Activated CD8-positive, alpha-beta memory T cell treated with anti-CD3 and anti-CD28 coated beads, Interleukin-2, amount 50 U/mL, for 1 hour (primary cell): ENCODE data around the gene WDR5B.

Experiments used
- DNase-seq: peaks from one replicate; pipeline ENCODE4 v3.0.0-alpha.2; 2020; ENCODE audit errors: extremely low read depth

The WDR5B gene

DNA sequence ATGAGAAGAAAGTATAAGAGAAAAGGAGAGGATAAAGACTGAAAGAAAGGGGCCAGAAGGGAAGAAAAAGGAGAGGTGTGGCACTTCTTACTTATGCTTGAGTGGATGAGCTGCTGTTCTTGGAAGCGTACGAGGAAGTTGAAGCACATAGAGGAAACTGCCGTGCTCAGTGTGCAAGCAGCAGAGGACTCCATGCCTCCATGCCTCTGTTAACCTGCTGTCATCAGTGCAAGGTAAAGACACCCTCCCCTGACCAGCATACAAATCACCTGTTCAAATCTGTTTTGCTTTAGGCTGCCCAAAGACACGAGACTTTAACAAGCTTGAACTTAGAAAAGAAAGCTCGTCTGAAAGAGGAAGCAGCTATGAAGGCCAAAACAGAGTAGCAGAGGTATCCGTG lies 6.4 kb downstream of the WDR5B start:
- DNase-seq: no peak

DNA sequence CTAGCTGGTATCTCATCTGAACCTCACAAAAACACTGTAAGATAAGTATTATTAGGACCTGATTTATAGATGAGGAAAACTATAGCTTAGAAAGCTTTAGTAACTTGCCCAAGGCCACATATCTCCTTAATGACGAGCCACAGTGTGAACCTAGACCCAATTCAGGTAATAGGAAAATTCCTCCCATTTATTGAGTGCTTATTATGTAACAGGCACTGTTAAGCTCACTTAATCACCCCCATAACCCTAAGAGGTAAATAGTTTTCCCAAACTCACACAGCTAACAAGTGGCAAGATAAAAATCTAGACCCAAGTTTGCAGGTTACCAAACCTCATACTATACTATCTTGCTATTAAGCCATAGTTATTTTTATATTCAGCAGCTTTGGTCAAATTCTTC lies 7.9 kb downstream of the WDR5B start:
- no peak for DNase-seq

DNA sequence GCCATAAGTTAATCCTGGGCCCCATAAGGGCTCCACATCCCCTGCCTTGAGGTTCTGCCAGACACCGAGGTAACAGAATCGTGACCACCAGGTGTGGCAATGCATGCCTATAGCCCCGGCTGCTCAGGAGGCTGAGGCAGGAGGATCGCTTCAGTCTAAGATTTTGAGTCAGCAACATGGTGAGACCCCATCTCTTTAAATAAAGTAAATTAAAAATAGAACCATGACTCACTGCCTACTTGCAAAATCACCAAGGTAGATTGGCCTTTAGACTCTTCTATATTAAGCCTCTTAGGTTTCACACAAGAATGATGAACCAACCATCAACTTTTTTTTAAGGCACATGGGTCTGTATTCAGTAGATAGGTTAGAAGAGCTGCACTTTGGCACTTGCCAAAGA lies 9.7 kb downstream of the WDR5B start:
- DNase-seq: no peak

DNA sequence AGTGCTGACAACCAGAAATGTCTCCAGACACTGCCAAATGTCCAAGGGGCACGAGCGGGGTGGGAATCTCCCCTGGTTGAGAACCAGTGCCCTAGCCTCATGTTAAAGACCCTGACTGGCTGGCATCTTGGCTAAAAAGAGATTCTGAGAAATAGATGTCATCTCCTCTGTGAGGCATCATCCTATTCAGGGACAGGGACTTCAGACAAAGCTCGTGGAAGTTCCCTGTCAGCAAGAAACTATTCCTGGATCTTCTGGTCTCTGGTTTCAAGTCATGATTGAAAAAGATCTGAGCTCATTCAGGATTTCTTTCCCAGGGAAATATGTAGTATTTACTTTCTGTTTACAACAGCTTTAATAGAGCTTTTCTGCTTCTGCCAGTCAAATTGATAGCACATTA lies 10.8 kb downstream of the WDR5B start:
- no peak for DNase-seq

DNA sequence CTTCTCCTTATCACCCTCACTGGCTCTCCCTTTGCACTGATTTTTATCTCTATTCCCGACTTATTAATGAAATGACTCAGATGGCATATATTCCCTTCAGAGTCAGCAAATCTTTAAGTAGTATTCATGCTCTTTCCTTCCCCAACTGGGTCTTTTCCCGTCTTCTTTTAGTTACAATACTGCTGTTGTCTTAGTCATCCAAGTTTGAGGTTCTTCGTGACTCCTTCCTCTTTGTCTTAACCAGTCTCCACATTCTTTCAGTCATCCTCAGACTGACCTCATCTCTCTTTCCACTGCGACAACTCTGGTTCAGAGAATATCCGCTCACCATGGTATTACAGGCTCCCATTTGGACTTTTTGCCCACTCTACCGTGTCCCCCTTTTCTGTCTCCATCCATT lies 12.4 kb downstream of the WDR5B start:
- no peak for DNase-seq

DNA sequence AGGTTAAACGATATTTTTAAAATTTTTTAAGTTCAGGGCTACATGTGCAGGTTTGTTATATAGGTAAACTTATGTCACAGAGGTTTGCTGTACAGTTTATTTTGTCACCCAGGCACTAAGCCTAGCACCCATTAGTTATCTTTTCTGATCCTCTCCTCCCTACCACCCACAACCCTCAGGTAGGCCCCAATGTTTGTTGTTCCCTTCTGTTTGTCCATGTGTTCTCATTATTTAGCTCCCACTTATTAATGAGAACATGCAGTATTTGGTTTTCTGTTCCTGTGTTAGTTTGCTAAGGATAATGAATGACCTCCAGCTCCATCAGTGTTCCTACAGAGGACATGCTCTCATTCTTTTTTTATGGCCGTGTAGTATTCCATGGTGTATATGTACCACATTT lies 16.9 kb downstream of the WDR5B start:
- DNase-seq: no peak

DNA sequence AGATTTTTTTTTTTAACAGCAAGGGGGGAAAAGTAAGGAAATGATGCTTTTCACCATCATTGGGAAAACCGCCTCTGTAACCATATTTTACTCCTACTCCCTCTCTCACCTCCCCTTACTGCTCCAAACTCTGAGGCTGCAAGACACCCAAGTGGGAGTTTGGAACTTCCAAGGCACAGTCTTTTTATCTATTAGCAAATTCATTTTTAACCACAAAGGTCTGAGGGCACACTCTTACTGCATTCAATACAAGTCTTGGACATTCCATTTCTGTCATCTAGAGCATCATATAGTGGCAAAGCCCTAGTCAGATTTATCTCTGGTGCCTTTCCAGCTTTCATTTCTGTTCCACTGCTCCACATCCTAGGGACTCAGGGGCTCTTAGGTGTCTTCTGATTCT lies 18.7 kb downstream of the WDR5B start:
- DNase-seq: no peak

DNA sequence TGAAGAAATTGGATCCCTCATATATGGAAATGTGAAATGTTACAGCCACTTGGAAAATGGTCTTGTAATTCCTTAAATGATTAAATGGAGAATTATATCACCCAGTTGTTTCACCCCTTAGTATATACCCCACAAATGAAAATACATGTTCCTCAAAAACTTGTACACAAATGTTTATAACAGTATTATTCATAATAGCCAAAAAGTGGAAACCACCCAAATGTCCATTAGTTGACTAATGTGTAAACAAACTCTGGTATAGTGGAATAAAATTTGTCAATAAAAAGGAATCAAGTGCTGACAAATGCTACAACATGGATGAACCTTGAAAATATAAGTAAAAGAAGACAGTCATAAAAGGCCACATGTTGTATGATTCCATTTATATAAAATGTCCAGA lies 19.4 kb downstream of the WDR5B start:
- DNase-seq: no peak

DNA sequence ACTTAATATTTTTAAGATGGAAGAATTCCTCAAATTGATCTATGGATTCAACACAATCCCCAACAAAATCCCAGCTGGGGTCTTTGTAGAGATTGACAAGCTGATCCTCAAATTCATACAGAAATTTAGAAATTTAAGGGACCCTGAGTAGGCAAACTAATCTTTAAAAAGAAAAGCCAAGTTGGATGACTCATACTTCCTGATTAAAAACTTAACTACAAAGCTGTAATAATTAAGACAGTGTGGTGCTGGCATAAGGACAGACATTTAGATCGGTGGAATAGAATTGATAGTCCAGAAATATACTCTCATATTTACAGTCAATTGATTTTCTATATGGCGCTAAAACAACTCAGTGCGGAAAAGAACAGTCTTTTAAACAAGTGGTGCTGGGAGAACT lies 20.3 kb downstream of the WDR5B start:
- no peak for DNase-seq

DNA sequence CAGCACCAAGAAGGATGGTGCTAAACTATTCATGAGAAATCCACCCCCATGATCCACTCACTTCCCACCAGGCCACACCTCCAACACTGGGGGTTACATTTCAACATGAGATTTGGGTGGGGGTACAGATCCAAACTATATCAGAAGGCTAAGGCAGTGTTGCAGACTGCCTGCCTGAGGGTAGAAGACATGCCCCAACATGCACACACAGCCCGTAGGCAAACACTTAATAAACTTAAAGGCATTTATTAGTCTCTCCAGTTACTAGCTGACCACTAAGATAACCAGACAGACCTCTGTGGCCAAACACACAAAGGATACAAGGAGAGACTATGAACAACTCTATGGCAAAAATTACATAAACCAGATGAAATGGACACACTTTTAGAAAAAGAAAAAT lies 21.7 kb downstream of the WDR5B start:
- DNase-seq: no peak

DNA sequence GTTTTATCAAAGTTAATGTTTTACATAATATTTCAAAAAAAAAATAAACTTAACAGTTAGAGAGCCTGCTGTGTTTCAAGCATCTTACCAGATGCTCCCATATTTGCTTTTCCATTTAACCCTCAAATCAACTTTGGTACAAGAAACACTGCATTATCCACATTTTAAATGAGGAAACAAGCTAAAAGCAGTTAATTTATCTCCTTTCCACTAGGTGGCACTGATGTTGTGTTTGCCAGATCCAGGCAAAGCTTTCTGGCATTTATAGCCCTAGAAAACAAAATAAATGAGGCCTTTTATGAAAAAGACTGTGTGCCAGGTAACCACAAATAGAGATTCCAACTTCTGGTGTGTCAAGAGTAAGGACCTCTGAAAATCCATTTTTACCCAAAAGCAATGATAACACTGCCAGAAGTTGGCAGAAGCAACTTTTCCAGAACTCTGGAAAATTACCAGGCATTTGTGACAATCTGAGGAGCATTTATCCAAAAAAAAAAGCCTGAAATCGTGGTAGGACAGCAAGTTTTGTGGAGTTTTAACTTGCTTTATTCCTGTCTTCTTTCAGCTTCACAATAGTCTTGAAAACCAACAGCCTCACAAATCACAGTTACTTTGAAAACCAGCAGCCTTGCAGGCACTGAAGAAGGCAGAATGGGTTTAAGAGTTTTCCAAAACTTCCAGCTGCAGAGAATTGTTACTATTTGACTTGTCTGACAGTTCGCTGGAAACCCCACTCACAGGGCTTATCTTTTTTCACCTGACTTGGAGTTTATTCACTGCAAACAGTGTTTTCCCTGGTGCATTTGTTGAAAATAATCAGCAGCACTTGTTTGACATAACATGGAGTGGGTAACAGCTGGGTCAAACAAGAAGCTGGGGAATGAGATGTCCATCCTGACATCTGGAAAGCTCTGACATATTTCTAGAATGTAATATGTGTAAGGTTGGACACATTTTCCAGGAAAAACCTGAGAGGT lies 22.7 kb downstream of the WDR5B start:
- no peak for DNase-seq

DNA sequence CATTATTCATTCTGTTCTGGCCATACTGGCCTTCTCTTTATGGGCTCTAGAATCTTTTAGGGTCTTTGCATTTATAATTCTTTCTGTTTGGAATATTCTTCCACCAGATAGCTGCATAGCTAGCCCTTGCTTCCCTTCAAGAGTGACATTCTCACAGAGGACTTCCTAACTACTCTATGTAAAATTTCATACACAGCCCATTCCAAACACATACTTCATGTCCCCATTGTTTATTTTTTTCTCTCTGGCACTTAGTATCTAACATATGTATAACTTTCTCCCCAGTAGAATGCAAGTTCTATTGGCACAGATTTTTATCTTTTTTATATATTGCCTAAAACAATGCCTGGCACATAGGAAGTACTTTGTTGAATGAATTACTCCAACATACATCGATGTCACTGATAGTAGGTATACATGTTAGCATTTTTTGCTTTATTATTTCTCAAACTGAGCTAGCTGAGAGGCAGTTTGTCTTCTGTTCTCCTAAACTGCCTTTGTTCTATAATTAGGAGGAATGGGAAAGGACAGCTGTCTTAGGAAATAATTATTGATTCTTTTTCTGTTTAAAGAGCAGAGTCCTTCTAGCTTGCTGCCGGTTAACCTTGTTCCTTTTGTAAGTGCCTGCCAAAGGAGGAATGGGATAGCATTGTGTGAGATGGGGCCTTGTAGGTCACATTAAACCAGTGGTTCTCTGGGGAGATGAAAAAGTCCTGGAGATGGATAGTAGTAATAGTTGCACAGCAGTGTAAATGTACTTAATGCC lies 24.0 kb downstream of the WDR5B start:
- DNase-seq: no peak

DNA sequence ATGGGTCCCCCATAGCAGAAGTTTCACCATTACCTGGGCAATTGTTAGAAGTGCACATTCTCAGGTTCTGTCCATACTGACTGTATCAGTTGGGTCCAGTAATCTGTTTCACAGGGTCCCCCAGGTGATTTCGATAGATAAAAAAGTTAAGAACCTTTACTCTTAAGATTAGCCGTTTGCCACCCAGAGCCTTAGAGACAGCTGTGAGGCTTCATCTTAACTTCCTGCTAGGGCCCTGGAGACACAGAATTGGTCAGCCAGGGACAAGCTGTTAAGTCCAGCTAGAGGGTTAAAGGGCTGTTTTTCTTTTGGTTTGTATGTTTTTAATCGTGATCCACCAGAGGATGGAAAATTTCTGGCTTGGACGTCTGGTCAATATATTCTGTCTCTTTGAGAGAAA lies 25.2 kb downstream of the WDR5B start:
- no peak for DNase-seq

DNA sequence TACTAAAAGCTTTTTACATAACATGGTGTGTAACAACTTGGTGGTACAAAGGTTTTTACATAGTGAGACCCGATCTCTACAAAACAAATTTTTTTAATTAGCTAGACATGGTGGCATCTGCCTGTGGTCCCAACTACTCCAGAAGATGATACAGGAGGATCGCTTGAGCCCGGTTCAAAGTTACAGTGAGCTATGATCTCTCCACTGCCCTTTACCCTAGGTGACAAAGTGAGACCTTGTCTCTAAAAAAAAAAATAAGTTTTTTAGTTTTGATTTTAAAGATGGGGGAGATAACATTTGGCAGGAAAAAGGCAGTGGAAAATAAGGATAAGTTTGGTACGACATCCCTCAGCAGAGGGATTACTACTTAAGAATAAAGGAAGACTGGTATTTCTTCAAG lies 26.0 kb downstream of the WDR5B start:
- no peak for DNase-seq

DNA sequence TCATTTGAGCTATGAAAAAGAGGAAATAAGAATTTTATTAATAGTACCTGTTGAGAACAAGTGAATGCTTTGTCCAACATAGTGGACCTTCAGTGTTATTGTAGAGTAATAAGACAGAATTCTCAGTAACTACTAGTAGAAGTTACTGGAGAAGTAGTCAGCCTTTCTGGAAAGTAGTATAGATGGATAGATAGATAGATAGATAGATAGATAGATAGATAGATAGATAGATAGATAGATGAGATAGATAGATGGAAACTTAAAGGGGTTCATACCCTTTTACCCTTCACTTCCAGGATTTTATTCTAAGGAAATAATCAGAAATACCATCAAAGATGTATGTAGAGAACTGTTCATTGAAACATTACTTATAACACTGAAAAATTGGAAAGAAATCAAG lies 26.7 kb downstream of the WDR5B start:
- no peak for DNase-seq

DNA sequence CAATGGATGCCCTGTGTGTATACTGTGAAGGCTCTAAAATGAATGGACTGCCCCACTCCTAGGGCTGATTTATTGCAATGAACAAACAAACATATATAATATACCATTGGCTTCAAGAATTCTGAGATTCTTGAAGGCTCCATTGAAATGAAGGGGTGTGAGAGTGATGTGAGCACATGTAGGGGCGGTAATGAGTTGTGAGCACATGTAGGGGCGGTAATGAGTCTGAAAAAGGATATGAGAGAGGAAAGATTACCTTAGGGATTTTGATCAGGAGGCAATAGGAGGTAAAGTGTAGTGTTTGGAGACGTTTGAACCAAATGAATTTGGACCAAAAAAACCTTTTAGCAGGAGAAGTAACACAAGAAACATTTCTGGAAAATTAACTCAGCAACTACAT lies 28.2 kb downstream of the WDR5B start:
- no peak for DNase-seq

DNA sequence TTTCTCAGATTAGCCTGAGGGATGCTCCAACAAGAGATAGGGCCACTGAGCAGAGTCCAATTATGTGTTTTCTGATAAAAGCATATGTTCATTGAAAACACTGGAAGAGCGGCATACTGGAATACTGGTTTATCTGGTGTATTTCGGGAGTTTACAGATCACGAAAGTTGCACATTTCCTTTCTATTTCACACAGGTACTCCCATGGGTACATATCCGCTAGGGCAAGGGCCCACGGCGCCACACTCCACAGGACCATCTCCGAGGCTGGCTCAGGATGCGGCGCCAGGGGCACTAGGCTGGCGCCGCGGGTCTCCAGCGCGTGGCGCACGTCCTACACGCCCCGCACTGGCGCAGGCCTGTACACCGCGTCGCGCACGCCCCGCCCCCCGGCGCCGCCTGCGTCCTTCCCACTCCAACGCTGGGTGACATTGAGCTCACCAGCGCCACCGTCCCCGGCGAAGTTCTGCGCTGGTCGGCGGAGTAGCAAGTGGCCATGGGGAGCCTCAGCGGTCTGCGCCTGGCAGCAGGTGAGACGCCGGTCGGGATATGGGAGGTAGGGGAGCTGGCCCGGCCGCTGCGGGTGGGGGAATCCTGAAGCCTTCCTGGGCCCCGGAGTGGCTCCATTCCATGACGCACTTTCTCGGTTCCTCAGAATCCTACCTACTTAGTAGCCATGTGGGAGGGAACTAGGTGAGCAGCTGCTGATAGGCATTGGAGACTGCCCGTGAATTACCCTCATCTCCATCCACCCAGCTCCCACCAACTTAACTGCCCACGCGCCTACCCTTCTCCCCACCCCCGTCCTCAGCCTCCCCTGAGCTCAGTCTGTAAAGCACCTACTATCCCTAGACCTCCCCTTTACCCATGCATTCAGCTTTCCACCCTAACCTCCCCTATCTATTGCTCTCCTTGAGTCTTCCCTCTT lies 31.8 kb downstream of the WDR5B start, which contains the start of gene FAM162A:
FAM162A (plus strand) TSS at position 412 of the 927 bp plus-strand sequence; CDS start at position 496, 84 bp downstream.
- DNase-seq: peak; percentile 71

DNA sequence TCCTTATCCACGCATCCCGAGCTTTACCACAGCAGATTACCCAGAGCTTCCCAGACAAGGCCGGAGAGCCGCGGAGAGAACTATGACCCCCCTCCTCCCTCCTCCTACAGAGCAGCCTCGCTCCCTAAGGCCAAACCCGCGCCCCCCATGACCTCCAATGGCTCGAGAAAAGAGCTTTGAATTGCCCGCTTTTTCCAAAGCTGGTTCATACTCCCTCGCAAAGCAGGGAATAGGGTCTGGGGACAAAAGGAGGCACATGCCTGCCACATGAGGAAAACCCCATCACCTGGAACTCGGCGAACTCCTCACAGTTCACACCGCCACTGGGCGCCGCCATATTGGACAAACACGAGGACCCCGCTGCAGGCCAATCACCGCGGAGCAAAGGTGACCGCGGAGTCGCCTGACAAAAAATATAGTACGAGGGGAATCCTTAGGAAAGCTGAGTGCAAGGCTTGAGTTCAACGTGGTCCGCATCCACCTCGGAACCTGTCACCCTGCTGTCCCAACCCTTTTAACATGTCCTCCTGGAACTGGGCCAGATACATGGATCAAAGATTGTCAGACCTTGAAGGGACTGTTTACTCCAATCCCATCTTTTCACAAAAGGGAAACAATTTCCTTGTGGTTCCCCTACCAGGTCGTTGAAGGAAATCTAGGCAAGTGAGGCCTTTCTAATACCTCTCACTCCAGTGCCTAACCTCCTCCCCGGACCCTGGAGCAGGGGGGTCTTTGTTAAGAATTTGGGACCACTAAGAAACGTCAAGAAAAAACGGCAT lies 32.8 kb downstream of the WDR5B start, which contains the start of gene MIX23:
MIX23 (minus strand) TSS at position 344 of the 779 bp plus-strand sequence; CDS start at position 337, 7 bp downstream.
- peak; percentile 64 for DNase-seq

DNA sequence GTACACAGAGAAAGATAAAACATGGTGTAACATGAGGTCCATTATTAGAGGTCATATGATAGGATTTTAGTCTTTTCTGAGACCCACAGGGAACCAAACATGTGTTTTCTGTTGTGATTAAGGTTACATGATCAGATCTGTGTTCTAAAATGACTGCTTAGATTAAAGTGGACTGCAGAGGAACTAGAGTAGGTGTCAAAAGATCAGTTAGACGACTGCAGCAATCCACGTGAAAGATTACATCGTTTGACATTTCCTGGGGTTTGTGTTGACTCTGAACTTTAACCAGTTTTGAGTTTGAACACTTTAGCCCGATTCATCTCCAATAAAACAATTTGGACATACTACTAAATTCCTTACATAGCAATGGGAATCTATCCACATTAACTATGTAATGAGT lies 37.9 kb downstream of the WDR5B start:
- DNase-seq: no peak

DNA sequence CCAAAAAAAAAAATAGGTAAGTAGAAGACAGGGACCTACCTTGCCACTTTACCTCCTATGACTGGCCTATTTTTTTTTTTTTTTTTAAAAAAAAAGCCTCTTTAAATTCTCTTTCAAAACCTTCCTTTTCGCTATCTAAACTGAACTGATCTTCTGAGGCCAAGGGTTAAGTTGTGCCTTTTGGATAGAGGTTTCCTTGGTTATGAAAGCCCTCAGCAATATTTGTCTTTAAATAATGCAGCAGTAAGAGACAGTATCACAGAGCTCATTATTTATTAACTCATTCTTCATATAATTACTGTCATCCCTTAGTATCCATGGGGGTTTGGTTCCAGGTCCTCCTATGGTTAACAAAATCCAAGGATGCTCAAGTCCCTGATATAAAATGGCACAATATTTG lies 41.8 kb downstream of the WDR5B start:
- DNase-seq: no peak

DNA sequence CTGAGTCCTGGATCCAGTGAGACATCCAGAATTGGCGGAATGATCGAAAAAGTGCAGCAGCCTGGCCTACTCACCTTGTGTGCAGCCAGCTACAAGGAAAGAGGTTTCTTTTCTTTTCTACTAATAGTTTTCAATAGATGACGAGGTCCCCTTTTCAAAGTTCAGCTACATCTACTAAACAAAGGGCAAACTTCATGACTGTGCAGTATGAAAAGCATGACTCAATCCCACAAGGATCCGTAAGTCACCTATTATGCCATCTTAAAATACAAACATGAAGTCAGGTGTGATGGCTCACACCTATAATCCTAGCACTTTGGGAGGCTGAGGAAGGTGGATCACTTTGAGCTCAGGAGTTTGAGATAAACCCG lies 49.5 kb downstream of the WDR5B start:
- no peak for DNase-seq
